NT2/D1 (cell line): ENCODE results near the gene CDH4.

ENCODE experiments used
- SUZ12 ChIP-seq: IDR thresholded peaks from 2 replicates; pipeline ENCODE4 v1.6.1; 2011; ENCODE audit not compliant: insufficient read length, insufficient read depth; ENCODE audit errors: extremely low read depth
- YY1 ChIP-seq: IDR thresholded peaks from 2 replicates; pipeline ENCODE4 v1.6.1; 2011; ENCODE audit not compliant: insufficient read length, insufficient read depth
- ZNF274 ChIP-seq: IDR thresholded peaks from 2 replicates; pipeline ENCODE4 v1.6.1; 2011; ENCODE audit warnings: mild to moderate bottlenecking, low read depth, low read length

DNA sequence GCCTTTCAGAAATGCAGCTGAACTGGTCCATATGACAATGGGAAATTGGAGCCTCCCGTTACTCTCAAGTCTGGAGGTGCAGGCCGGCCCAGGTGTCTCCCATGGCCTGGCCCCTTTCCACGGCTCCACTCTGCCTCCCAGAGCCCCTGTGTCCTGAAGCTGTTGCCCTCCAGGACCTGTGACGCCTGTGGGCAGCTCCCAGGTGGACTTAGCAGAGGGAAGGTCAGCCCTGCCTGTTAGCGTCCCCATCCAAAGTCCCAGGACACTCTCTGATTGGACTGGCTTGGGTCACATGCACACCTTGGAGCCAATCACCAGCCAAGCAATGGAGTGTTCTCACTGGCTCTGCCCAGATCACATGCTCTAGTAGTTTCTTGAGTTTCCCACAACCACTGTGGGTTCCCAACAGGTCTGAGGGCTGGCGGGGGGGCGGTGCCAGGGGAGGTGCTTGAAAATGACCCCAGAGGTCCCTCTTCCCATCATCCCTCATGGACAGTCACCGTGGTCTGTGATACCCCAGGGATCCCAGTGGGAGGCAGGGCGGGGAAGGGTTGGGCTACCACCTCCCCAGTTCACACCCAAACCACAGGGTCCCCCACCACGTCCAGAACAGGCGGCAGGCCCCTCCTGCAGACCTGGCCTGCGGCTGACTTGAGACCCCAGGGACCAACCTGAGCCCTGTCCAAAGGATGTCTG lies 678.1 kb downstream of the CDH4 start:
- TF ChIP-seq SUZ12 (no peak), ZNF274 (no peak), YY1 (no peak)
